Measurements from ENCODE around the gene CEP170.

DNA sequence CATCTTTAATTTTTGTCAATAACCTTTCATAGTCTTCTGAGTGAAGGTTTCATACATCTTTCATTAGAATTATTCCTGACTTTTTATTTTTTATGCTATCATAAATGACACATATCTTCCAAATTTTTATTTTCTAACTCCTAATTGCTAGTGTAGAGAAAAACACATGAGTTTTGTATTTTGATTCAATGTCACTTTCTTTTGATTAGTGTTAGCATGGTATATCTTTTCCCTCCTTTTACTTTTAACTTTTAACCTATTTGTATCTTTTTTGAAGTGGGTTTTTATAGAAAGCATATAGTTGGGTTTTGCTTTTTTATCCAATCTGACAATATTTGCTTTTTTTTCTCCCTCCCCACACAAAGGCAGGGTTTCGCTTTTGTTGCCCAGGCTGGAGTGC, 44.0 kb upstream of the CEP170 start:
- TF ChIP-seq, protein P1, sequence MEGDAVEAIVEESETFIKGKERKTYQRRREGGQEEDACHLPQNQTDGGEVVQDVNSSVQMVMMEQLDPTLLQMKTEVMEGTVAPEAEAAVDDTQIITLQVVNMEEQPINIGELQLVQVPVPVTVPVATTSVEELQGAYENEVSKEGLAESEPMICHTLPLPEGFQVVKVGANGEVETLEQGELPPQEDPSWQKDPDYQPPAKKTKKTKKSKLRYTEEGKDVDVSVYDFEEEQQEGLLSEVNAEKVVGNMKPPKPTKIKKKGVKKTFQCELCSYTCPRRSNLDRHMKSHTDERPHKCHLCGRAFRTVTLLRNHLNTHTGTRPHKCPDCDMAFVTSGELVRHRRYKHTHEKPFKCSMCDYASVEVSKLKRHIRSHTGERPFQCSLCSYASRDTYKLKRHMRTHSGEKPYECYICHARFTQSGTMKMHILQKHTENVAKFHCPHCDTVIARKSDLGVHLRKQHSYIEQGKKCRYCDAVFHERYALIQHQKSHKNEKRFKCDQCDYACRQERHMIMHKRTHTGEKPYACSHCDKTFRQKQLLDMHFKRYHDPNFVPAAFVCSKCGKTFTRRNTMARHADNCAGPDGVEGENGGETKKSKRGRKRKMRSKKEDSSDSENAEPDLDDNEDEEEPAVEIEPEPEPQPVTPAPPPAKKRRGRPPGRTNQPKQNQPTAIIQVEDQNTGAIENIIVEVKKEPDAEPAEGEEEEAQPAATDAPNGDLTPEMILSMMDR (tag by site-specific recombination; IDR thresholded peaks at IDR 0.05), result no peak
- TF ChIP-seq GLIS2 (tag by site-specific recombination; IDR thresholded peaks at IDR 0.05) (no peak), ZNF426 (tag by site-specific recombination; IDR thresholded peaks at IDR 0.05) (no peak), ZNF140 (tag by site-specific recombination; IDR thresholded peaks at IDR 0.05) (no peak), ZNF24 (tag by site-specific recombination; IDR thresholded peaks at IDR 0.05) (no peak), ZBTB21 (tag by site-specific recombination; IDR thresholded peaks at IDR 0.05) (no peak), ZNF707 (tag by site-specific recombination; IDR thresholded peaks at IDR 0.05) (no peak)
